Gastrocnemius medialis (tissue), 4 donors: Measurements from ENCODE around the gene SYNRG.

Source experiments
- POLR2A ChIP-seq, 2 donors: fragments of 450-650 bp; IDR thresholded peaks; one replicate each; pipeline ENCODE4 v1.6.1; 2017; ENCODE audit warnings: antibody characterized with exemption in 2 of 2, mild to moderate bottlenecking in 2 of 2, moderate library complexity in 2 of 2
- TF ChIP-seq, protein P1 (sequence below), 5 experiments: fragments of 450-650 bp in 3 of 5; fragments of 200-600 bp in 2 of 5; sonication (generic) in 2 of 5; IDR thresholded peaks in 4 of 5; conservative IDR thresholded peaks in 1 of 5; 1 replicate in 4 of 5; 2 replicates in 1 of 5; pipeline ENCODE4 v1.5.1; 2016 to 2019; ENCODE audit warnings: antibody characterized with exemption in 5 of 5, mild to moderate bottlenecking in 3 of 5, moderate library complexity in 3 of 5

DNA sequence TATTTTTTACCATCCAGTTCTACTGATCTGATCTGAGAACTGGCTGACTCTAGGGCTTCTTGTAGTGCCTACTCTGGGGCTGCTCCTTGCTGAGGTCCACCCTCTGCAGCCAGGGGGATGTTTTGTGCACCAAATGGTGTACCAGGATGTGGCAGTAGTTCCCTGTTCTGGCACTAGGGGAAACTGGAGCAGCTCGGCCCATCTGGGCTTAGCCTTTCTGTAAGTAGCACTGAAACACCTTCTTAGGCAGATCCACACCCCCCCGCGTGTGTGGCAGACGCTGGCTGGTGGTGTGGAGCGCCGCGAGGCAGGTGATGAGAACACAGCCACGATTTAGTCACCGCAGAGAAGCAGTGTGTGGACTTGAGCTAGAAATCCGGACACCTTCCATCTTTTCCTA lies 102.5 kb downstream of the SYNRG start:
- TF ChIP-seq, protein P1, sequence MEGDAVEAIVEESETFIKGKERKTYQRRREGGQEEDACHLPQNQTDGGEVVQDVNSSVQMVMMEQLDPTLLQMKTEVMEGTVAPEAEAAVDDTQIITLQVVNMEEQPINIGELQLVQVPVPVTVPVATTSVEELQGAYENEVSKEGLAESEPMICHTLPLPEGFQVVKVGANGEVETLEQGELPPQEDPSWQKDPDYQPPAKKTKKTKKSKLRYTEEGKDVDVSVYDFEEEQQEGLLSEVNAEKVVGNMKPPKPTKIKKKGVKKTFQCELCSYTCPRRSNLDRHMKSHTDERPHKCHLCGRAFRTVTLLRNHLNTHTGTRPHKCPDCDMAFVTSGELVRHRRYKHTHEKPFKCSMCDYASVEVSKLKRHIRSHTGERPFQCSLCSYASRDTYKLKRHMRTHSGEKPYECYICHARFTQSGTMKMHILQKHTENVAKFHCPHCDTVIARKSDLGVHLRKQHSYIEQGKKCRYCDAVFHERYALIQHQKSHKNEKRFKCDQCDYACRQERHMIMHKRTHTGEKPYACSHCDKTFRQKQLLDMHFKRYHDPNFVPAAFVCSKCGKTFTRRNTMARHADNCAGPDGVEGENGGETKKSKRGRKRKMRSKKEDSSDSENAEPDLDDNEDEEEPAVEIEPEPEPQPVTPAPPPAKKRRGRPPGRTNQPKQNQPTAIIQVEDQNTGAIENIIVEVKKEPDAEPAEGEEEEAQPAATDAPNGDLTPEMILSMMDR (IDR thresholded peaks at IDR 0.05 in 4 of 5, conservative IDR thresholded peaks at IDR 0.05 in 1 of 5), result peak in 2 of 5 experiments; percentile 9 to 30
- TF ChIP-seq POLR2A (IDR thresholded peaks at IDR 0.05), result no peak
